GM19463 (cell line): ENCODE results near the gene ARG2.

Experiments used
- ATAC-seq: cut with Tn5 transposase; IDR thresholded peaks from one replicate; pipeline ENCODE4 v1.9.1; 2021; ENCODE audit warnings: mild to moderate bottlenecking, moderate library complexity; ENCODE audit not compliant: unreplicated experiment

Gene ARG2

DNA sequence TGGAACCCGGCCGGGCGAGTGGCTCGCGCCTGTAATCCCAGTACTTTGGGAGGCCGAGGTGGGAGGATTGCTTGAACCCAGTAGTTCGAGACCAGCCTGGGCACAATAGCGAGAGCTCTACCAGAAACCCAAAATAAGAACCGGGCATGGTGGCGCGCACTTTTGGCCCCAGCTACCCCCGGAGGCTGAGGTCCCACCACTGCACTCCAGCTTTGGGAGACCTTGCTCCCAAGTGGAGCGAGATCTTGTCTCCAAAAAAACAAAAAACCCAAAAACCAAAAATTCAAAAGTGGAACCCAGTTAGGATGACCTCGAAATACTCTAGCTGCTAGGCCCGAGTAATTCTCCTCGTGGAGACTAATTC, 55.5 kb downstream of the ARG2 start:
- ATAC-seq = no peak

DNA sequence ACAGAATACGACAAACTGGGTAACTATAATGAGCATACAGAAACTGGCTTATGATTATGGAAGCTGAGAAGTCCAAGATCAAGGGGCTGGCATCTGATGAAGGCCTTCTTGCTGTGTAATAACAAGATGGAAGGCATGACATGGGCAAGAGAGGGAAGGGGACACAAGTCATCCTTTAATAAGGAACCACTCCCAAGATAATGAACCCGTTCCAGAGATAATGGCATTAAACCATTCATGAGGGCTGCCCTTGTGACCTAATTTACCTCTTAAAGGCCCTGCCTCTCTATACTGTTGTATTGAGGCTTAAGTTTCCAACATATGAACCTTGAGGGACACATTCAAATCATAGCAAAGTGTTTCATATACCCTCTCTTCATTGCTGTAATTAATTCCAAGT, 59.3 kb downstream of the ARG2 start:
- ATAC-seq = no peak

GRCh38 chr14:67680121-67680602, 60.4 kb downstream of the ARG2 start:
- ATAC-seq = peak; percentile 98

DNA sequence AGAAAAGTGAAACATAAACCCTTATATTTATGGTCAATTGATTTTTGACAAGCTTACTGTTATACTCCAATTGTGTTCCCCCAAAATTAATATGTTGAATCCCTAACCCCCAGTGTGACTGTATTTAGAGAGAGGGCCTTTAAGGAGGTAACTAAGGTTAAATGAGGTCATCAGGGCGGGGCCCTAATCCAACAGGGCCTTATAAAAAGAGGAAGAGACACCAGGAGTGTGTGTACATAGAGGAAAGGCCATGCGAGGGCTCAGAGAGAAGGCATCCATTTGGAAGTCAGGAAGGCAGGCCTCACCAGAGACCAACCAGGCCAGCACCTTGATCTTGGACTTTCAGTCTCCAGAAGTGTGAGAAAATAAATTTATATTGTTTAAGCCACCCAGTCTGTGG, 61.2 kb downstream of the ARG2 start:
- no peak for ATAC-seq

- ATAC-seq = no peak
These were observed 64.1 kb downstream of the ARG2 start for GRCh38 chr14:67683842-67684241.

DNA sequence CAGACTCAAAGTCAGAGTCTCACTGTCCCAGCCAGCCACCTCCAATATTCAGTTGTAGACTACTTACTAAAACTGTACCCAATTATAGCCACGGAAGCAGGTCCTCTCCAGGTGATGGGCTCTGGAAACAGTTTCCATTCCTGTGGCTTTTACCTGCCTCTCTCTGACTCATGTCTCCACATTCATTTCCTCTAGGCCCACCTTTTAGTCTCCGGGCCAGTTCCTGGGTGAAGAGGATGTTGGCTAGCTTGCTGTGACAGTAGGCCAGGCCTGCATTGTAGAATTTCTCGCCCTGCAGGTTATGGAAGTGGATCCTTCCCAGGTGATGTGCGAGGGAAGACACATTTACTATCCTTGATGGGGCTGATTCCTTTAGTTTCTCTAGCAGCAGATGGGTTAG, 70.3 kb downstream of the ARG2 start:
- ATAC-seq = no peak

DNA sequence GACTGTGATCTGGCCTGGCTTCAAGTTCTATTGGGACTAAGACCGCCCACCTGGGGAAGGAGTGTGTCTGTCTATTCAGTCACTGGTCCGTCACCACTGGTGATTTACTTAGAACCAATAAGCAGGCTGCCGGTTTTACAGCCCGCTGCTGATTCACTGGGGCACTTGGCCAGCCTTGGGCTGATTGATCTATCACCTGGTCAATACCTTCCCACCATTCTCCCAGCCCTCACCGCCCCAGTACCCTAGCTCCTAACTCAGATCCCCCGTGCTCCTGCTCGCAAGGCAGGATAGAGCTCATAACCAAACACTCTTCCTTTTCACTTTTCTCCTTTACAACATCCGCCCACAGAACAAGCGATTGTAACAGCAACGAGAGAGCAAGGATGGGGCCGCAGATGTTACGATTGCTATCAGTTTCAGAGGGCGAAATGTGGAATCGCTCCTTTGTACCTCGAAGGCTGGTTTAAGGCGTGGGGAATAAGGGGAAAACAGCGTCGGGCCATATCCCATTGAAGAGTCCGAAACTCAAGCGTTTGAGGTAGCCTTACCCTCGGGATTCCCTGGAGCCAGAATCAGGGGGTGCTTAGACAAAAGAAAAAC, 75.2 kb downstream of the ARG2 start:
- peak; percentile 93 for ATAC-seq

- peak; percentile 82 for ATAC-seq
These were observed 75.8 kb downstream of the ARG2 start, which contains the start of gene RDH11 for GRCh38 chr14:67695394-67695949. Gene RDH11 (minus strand): TSS chr14:67695764. CDS start chr14:67695703, 61 bp downstream.

GRCh38 chr14:67697006-67697405, 77.3 kb downstream of the ARG2 start:
- no peak for ATAC-seq

- ATAC-seq = no peak
These were observed 78.5 kb downstream of the ARG2 start for GRCh38 chr14:67698179-67698578.
